ENCODE measurements around the gene FTCD. TPM values are rescaled to one million over a fixed set of nuclear protein-coding genes. Genes with fewer than 3 reads are reported as not detected.

The FTCD gene
- total RNA-seq, 1 experiment from 2014 or later, result 0.21 TPM

- POLR2A ChIA-PET, result no interaction called here
- intact Hi-C loops (cut with micrococcal nuclease; ENCODE audit: unreplicated experiment) (no loop called here), in situ Hi-C loops (cut with HindIII; ENCODE audit: low pct_unique_long_range_greater_than_20kb, low sequenced_read_pairs) (no loop called here)
- Histone ChIP-seq H3K9me3 (ENCODE audit: control insufficient read depth, insufficient read depth, low read depth, low read length) (no peaks in the 10 kb centered on the region), H3K4me1 (ENCODE audit: control insufficient read depth, insufficient read depth, low read length) (no peaks in the 10 kb centered on the region), H3K4me3 (ENCODE audit: low read depth in 2 of 2, low read length in 2 of 2) (no peak overlapping the region), H3K36me3 (ENCODE audit: control insufficient read depth, insufficient read depth, low read length) (no peaks in the 10 kb centered on the region), H3K27me3 (ENCODE audit: control insufficient read depth, insufficient read depth, low read length) (no peaks in the 10 kb centered on the region), H3K27ac (ENCODE audit: low read length) (no peak overlapping the region)
- TF ChIP-seq, protein P1, sequence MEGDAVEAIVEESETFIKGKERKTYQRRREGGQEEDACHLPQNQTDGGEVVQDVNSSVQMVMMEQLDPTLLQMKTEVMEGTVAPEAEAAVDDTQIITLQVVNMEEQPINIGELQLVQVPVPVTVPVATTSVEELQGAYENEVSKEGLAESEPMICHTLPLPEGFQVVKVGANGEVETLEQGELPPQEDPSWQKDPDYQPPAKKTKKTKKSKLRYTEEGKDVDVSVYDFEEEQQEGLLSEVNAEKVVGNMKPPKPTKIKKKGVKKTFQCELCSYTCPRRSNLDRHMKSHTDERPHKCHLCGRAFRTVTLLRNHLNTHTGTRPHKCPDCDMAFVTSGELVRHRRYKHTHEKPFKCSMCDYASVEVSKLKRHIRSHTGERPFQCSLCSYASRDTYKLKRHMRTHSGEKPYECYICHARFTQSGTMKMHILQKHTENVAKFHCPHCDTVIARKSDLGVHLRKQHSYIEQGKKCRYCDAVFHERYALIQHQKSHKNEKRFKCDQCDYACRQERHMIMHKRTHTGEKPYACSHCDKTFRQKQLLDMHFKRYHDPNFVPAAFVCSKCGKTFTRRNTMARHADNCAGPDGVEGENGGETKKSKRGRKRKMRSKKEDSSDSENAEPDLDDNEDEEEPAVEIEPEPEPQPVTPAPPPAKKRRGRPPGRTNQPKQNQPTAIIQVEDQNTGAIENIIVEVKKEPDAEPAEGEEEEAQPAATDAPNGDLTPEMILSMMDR (IDR thresholded peaks at IDR 0.05), result no peak
- TF ChIP-seq SIN3A (IDR thresholded peaks at IDR 0.05; ENCODE audit: borderline replicate concordance, insufficient read depth, low read depth, low read length) (no peak), TCF7L2 (IDR thresholded peaks at IDR 0.05; ENCODE audit: low read depth, low read length) (no peak), REST (IDR thresholded peaks at IDR 0.05; ENCODE audit: insufficient read depth in 1 of 2, low read depth in 2 of 2, low read length in 1 of 2) (no peak), POLR2AphosphoS5 (IDR thresholded peaks at IDR 0.05; ENCODE audit: low read depth, low read length) (no peak)
- ATAC-seq (no peak), DNase-seq (ENCODE audit: low read depth, low spot score) (no peak)
- BruUV-seq (replicated peaks), result no TSS peak
- CTCF ChIA-PET, result no interaction called here
Observed at GRCh38 chr21:46124083-46124925, 31.1 kb downstream of the FTCD start.

- intact Hi-C loops (cut with micrococcal nuclease; ENCODE audit: unreplicated experiment), result no loop called here
- TF ChIP-seq TCF7L2 (IDR thresholded peaks at IDR 0.05; ENCODE audit: low read depth, low read length) (no peak), POLR2AphosphoS5 (IDR thresholded peaks at IDR 0.05; ENCODE audit: low read depth, low read length) (no peak), REST (IDR thresholded peaks at IDR 0.05; ENCODE audit: insufficient read depth in 1 of 2, low read depth in 2 of 2, low read length in 1 of 2) (no peak), SIN3A (IDR thresholded peaks at IDR 0.05; ENCODE audit: borderline replicate concordance, insufficient read depth, low read depth, low read length) (no peak)
- TF ChIP-seq, protein P1 (IDR thresholded peaks at IDR 0.05), result no peak
- ATAC-seq, result no peak
Observed at GRCh38 chr21:46122758-46123683, 32.4 kb downstream of the FTCD start.

More at GRCh38 chr21:46122758-46123683, 32.4 kb downstream of the FTCD start:
- H3K27ac ChIP-seq (ENCODE audit: low read length), result no peak overlapping the region
- H3K4me1 ChIP-seq (ENCODE audit: control insufficient read depth, insufficient read depth, low read length), result no peaks in the 10 kb centered on the region
- CTCF ChIA-PET, result no interaction called here
- H3K36me3 ChIP-seq (ENCODE audit: control insufficient read depth, insufficient read depth, low read length), result no peaks in the 10 kb centered on the region
- BruUV-seq (replicated peaks), result no TSS peak
- POLR2A ChIA-PET, result no interaction called here
- no peaks in the 10 kb centered on the region for H3K9me3 ChIP-seq (ENCODE audit: control insufficient read depth, insufficient read depth, low read depth, low read length)
- in situ Hi-C loops (cut with HindIII; ENCODE audit: low pct_unique_long_range_greater_than_20kb, low sequenced_read_pairs), result no loop called here
- H3K27me3 ChIP-seq (ENCODE audit: control insufficient read depth, insufficient read depth, low read length), result no peaks in the 10 kb centered on the region
- no peak for DNase-seq (ENCODE audit: low read depth, low spot score)
- no peak overlapping the region for H3K4me3 ChIP-seq (ENCODE audit: low read depth in 2 of 2, low read length in 2 of 2)

All from Panc1 (cell line).